ENCODE measurements around the gene MMP25.
A peak's percentile ranks its signal among the peaks of the same experiment; 100 is the strongest.
"Not testable (repeated sequence)": the region's sequence is repeated elsewhere in the genome, so short reads cannot be mapped to it uniquely, and the experiment has no call there.

The MMP25 gene

DNA sequence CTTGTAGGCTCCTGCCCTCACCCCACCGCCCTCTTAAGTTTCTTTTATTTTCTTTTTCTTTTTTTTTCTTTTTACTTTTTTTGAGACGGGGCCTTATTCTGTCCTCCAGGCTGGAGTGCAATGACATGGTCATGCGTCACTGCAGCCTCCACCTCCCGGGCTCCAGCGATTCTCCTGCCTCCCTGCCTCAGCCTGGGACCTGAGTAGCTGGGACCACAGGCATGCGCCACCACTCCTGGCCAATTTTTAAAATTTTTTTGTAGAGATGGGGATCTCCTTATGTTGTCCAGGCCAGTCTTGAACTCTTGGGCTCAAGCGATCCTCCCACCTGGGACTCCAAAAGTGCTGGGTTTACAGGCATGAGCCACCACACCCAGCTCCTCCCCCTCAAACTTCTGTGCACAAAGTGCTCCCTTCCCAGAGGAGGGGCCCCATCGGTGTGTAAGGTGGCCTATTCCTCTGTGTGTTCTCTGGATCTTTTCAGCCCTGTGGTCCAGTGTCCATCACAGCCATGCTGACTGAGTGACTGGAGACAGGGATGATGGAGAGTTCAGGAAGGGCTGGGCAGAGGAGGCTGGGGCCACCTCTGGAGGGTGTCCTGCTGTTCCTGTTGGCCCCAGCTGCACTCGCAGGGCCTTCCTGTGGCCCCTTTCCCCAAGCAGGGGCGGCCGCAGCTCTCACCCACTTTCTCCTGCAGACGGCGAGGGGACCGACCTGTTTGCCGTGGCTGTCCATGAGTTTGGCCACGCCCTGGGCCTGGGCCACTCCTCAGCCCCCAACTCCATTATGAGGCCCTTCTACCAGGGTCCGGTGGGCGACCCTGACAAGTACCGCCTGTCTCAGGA is 10.2 kb downstream of the MMP25 start:
- DNase-seq = no peak

GRCh38 chr16:3057181-3058138 is 11.1 kb downstream of the MMP25 start:
- no peak for DNase-seq

DNA sequence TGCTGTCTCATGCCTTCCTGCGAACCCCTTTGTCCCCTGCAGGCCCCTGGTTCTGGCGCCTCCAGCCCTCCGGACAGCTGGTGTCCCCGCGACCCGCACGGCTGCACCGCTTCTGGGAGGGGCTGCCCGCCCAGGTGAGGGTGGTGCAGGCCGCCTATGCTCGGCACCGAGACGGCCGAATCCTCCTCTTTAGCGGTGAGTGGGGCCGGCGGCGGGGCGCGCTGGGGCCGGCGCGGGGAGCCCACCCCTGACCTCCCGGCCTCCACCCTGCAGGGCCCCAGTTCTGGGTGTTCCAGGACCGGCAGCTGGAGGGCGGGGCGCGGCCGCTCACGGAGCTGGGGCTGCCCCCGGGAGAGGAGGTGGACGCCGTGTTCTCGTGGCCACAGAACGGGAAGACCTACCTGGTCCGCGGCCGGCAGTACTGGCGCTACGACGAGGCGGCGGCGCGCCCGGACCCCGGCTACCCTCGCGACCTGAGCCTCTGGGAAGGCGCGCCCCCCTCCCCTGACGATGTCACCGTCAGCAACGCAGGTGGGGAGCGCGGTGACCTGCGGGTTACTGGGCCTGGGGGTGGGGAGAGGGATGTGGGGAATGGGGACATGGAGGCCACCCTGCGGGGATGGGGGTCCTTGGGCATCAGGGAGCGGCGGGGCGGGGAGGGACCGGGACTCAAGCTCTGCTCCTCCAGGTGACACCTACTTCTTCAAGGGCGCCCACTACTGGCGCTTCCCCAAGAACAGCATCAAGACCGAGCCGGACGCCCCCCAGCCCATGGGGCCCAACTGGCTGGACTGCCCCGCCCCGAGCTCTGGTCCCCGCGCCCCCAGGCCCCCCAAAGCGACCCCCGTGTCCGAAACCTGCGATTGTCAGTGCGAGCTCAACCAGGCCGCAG is 12.0 kb downstream of the MMP25 start:
- DNase-seq = no peak

- peak; percentile 84 for DNase-seq
Measured at GRCh38 chr16:3059041-3059722, 12.8 kb downstream of the MMP25 start.

GRCh38 chr16:3059723-3060242 is 13.4 kb downstream of the MMP25 start:
- DNase-seq = no peak

DNA sequence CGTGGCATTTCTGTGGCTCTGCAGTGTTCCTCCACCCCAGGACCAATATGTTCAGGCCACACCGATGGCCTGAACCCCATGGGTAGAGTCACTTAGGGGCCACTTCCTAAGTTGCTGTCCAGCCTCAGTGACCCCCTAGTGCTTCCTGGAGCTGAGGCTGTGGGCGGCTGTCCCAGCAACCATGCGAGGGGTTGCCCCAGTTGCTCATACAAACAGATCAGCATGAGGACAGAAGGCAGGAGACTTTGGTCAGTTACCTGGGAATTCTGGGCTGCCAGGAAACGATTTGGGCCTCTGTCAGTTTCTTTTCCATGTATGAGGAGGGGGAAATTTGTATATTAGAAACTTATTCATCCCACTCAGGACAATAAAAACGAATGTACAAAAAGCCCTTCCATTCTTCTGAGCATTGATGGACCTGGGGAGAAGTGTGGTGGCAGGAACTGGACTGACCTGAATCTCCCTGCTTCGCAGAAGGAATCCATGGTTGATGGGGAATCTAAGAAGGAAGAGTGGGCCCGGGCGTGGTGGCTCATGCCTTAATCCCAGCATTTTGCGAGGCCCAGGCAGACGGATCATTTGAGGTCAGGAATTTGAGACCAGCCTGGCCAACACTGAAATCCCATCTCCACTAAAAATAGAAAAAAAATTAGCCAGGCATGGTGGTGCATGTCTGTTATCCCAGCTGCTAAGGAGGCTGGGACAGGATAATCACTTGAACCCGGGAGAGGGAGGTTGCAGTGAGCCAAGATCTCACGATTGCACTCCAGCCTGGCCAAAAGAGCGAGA is 14.2 kb downstream of the MMP25 start:
- DNase-seq = no peak

GRCh38 chr16:3062553-3062952 is 16.2 kb downstream of the MMP25 start:
- no peak for DNase-seq

DNA sequence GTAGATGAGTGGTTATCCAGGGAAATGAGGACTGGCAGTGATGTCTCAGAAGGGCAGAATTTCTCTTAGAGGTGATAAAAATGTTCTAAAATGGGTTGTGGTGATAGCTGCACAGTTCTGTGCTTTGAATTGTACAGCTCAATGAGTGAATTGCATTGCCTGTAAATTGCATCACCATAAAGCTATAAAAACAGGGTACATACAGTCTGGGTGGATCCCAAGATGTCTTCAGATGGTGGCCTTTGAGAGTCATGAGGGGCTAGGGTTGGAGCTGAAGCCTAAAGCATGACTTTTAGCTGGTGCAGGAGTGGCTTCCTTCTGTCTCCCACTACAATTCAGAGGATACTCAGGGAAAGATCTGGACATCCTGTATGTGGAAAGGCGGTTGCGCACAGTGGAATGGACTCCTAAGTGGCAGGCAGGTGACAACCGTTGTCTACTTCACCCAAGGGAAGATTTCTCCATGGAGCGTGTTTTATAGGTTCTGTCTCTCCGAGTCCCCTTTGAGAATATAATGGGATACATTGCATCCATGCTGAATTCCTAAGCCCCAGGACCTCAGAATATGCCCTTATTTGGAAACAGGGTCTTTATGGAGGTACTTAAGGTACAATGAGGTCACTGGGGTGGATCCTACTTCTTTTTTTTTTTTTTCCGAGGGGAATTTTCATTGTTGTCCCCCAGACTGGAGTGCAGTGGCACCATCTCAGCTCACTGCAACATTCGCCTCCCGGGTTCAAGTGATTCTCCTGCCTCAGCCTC is 17.4 kb downstream of the MMP25 start:
- no peak for DNase-seq

- peak; percentile 75 for DNase-seq
Measured at GRCh38 chr16:3065069-3065741, 18.8 kb downstream of the MMP25 start, which contains the start of gene IL32. Gene IL32 (plus strand): TSS chr16:3065640. CDS start chr16:3065812, 172 bp downstream.

- no peak for DNase-seq
Measured at GRCh38 chr16:3065742-3066439, 19.5 kb downstream of the MMP25 start.

- no peak for DNase-seq
Measured at GRCh38 chr16:3066440-3066748, 20.0 kb downstream of the MMP25 start.

DNA sequence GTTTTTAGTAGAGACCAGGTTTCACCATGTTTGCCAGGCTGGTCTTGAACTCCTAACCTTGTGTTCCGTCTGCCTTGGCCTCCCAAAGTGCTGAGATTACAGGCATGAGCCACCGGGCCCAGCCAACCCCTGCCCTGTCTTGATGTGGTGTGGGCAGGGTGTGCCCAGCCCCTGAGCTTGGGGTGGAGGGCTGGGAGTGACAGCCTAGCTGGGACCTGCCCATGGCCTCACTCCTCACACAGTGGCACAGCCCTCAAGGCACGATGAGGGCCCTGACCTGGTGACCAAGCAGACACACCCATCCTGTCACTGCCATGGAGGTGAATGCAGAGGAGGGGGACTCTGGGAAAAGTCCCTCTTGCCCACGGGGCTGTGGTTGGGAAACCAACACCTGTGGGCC is 22.1 kb downstream of the MMP25 start:
- DNase-seq = no peak

DNA sequence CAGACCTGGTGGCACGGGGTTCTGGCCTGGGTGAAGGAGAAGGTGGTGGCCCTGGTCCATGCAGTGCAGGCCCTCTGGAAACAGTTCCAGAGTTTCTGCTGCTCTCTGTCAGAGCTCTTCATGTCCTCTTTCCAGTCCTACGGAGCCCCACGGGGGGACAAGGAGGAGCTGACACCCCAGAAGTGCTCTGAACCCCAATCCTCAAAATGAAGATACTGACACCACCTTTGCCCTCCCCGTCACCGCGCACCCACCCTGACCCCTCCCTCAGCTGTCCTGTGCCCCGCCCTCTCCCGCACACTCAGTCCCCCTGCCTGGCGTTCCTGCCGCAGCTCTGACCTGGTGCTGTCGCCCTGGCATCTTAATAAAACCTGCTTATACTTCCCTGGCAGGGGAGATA is 22.8 kb downstream of the MMP25 start:
- not testable (repeated sequence) for DNase-seq

GRCh38 chr16:3070608-3071111 is 24.3 kb downstream of the MMP25 start:
- DNase-seq = no peak

DNA sequence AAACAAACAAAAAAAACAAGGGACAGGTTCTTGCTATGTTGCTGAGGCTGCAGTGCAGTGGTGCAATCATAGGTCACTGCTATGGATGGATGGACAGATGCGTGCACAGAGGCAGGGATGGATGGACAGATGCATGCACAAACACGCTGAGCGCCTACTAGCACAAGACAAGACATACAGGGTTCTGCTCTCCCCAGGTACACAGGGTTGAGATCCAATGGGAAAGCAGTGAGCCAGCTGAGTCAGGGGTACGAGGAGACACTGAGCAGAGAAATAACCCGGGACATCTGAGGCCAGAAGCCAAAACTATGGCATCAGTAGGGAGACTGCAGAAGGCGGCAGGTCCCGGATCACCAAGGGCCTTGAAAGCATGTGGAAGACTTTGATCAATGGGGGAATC is 25.3 kb downstream of the MMP25 start:
- DNase-seq = no peak

DNA sequence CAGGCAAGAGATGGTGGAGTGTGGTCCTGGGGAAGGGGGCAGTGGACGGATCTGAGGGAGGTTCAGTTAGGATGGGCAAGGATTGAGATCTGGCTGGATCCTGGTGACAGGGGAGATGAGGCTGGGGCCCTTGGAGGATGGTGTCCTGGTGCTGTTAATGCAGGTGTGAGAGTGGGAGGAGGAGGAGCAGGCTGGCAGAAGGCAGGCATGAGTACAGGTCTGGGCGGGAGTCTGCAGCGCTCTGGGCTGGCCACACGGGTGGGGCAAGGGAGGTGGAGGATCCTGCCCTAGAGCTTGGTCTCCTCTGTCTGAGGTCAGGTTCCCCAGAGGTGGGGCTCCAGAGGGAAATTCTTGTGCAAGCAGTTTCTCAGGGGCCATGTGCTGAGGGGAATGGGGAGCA is 25.8 kb downstream of the MMP25 start:
- not testable (repeated sequence) for DNase-seq

DNA sequence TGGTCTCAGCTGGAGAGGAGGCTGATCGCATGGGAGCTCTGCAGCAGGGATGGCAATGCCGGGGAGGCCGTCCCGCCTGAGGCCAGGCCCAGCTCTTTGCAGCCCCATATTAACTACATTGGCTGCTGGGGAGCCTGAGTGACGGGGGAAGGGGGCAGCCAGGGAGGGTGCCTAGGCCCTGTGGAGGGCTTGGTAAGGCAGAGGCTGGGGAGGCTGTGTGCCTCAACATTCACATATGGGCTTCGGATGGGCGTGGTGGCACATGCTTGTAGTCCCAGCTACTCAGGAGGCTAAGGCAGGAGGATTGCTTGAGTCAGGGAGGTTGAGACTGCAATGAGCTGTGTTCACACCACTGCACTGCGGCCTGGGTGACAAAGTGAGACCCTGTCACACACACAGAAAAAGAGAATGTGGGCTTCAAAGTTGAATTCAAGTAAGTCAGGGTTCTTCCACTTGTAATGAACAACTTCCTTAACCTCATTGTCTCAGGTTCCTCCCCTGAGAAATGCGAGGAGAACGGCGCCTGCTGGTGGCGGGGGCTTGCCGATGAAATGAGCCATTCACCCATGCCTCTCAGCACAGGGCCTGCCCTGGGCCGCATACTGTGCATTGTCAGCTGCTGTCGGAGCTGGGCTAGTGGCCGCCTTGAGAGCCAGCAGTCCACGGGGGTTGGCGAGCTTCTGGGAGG is 26.4 kb downstream of the MMP25 start:
- not testable (repeated sequence) for DNase-seq

- DNase-seq = no peak
Measured at GRCh38 chr16:3073448-3073847, 27.1 kb downstream of the MMP25 start.
